GM13977 (cell line): ENCODE results near the gene SFMBT2.

Experiments used
- DNase-seq: peaks from one replicate; pipeline ENCODE4 v3.0.0; 2012; ENCODE audit warnings: low spot score
- in situ Hi-C: fragments of 300-500 bp; cut with MboI; formaldehyde crosslinking; loops from one replicate; pipeline ENCODE4 v1.12.0; 2022; ENCODE audit warnings: low sequenced_read_pairs, low pct_unique_long_range_greater_than_20kb, mixed read lengths, inconsistent platforms; ENCODE audit not compliant: unreplicated experiment
- TF ChIP-seq, protein P1 (sequence below): IDR thresholded peaks from 2 replicates; pipeline ENCODE4 v1.5.1; 2012; ENCODE audit warnings: mild to moderate bottlenecking, control low read depth; ENCODE audit not compliant: insufficient read depth; ENCODE audit errors: extremely low read depth, missing control alignments

Gene SFMBT2

GRCh38 chr10:7296648-7297047 is 114.2 kb downstream of the SFMBT2 start:
- no peak for DNase-seq
- in situ Hi-C loops = no loop called here
- TF ChIP-seq, protein P1, sequence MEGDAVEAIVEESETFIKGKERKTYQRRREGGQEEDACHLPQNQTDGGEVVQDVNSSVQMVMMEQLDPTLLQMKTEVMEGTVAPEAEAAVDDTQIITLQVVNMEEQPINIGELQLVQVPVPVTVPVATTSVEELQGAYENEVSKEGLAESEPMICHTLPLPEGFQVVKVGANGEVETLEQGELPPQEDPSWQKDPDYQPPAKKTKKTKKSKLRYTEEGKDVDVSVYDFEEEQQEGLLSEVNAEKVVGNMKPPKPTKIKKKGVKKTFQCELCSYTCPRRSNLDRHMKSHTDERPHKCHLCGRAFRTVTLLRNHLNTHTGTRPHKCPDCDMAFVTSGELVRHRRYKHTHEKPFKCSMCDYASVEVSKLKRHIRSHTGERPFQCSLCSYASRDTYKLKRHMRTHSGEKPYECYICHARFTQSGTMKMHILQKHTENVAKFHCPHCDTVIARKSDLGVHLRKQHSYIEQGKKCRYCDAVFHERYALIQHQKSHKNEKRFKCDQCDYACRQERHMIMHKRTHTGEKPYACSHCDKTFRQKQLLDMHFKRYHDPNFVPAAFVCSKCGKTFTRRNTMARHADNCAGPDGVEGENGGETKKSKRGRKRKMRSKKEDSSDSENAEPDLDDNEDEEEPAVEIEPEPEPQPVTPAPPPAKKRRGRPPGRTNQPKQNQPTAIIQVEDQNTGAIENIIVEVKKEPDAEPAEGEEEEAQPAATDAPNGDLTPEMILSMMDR = no peak

DNA sequence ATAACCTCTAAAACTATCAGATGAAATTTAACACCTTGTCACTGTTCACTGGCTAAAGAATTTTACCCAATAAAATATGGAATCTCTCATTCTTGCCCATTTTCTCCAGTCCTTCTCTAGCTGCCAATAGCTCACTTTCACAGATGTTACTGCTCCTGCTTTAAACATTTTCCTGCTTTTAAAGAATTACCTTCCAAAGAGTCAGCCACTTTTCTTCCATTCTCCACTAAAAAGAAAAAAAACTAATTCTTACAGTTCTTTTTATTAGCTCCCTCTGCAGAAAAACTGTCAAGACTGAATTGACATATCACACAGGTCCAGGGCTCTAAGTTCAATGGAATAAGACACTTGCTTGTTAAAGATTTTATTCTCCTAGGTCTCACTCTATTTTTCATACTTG is 114.8 kb downstream of the SFMBT2 start:
- no peak for DNase-seq
- TF ChIP-seq, protein P1 = no peak
- in situ Hi-C loops = no loop called here

GRCh38 chr10:7293378-7293920 is 117.4 kb downstream of the SFMBT2 start:
- TF ChIP-seq, protein P1 = no peak
- in situ Hi-C loops = no loop called here

GRCh38 chr10:7291487-7292270 is 119.2 kb downstream of the SFMBT2 start:
- TF ChIP-seq, protein P1 = no peak
- in situ Hi-C loops = no loop called here
- no peak for DNase-seq

More at GRCh38 chr10:7293378-7293920, 117.4 kb downstream of the SFMBT2 start:
- no peak for DNase-seq

- in situ Hi-C loops = no loop called here
Measured at GRCh38 chr10:7288060-7288690, 122.7 kb downstream of the SFMBT2 start.

GRCh38 chr10:7287377-7287776 is 123.5 kb downstream of the SFMBT2 start:
- in situ Hi-C loops = no loop called here
- no peak for DNase-seq
- TF ChIP-seq, protein P1 = no peak

More at GRCh38 chr10:7288060-7288690, 122.7 kb downstream of the SFMBT2 start:
- TF ChIP-seq, protein P1 = no peak
- DNase-seq = no peak
